K562 (cell line): Measurements from ENCODE around the gene IGFALS. TPM values are rescaled to one million over a fixed set of nuclear protein-coding genes. Genes with fewer than 3 reads are reported as not detected.

ENCODE experiments used
- ATAC-seq: fragments of 200-7000 bp; cut with Tn5 transposase; 3 replicates; pipeline ENCODE4 v1.9.1; 2020; ENCODE audit warnings: moderate library complexity
- BruUV-seq: library from RNA; stranded (reverse); fragments of 400-500 nt; replicated peaks from 2 replicates; lab custom pipeline; 2021; lab: Mats Ljungman, UMichigan
- CTCF ChIA-PET: fragments of 300-600 bp; formaldehyde crosslinking; extraction: SDS; loops from one replicate; lab custom pipeline; 2021; ENCODE audit warnings: low intra/inter-chr PET ratio; lab: Yijun Ruan, JAX
- POLR2A ChIA-PET: fragments of 300-600, 350-650 bp; sonication (Branson Sonifier 250); formaldehyde crosslinking; extraction: SDS; loops from one replicate; lab custom pipeline; 2021; ENCODE audit warnings: antibody characterized with exemption, inconsistent platforms; lab: Yijun Ruan, JAX
- DNase-seq, 4 experiments: peaks; one replicate each; pipeline versions ENCODE4 v3.0.0 to v3.0.0-alpha.2; 2011 to 2018; ENCODE audit warnings: low spot score in 3 of 4, mixed read lengths in 3 of 4; ENCODE audit errors: extremely low read depth in 1 of 4
- FAIRE-seq: peaks from 2 replicates; lab custom pipeline; 2011; peaks lifted over from hg19 to GRCh38; lab: Jason Lieb, UNC
- H2AFZ ChIP-seq: 2 replicates; pipeline ENCODE4 v1.6.0; 2011; ENCODE audit warnings: low read depth, low read length, control low read depth, inconsistent platforms
- H3K27ac ChIP-seq: fragments of 200-600 bp; 3 replicates; pipeline ENCODE4 v1.8.0; 2011; ENCODE audit warnings: low read depth, mild to moderate bottlenecking, control low read depth, inconsistent platforms, low read length, moderate library complexity, mixed read lengths; ENCODE audit errors: extremely low read depth
- H3K27me3 ChIP-seq, 2 experiments: fragments of 300-600 bp in 1 of 2; 2 replicates in 1 of 2; 3 replicates in 1 of 2; pipeline versions ENCODE4 v1.6.0 to v1.8.0; 2011; ENCODE audit warnings: inconsistent platforms in 2 of 2, low read length in 2 of 2, mild to moderate bottlenecking in 1 of 2, mixed read lengths in 1 of 2, moderate library complexity in 1 of 2; ENCODE audit not compliant: control insufficient read depth in 2 of 2, insufficient read depth in 2 of 2
- H3K36me3 ChIP-seq: fragments of 300-600 bp; 3 replicates; pipeline ENCODE4 v1.8.0; 2011; ENCODE audit warnings: mild to moderate bottlenecking, low read length, inconsistent platforms; ENCODE audit not compliant: control insufficient read depth, insufficient read depth
- H3K4me1 ChIP-seq, 2 experiments: fragments of 200-600 bp in 1 of 2; replicated peaks in 1 of 2; 2 replicates in 1 of 2; 3 replicates in 1 of 2; pipeline versions ENCODE4 v1.5.1 to v1.8.0; 2011; ENCODE audit warnings: inconsistent platforms in 2 of 2, low read length in 2 of 2, mild to moderate bottlenecking in 1 of 2, mixed read lengths in 1 of 2, moderate library complexity in 1 of 2; ENCODE audit not compliant: control insufficient read depth in 2 of 2, insufficient read depth in 2 of 2
- H3K4me2 ChIP-seq: 2 replicates; pipeline ENCODE4 v1.6.1; 2011; ENCODE audit warnings: low read length, control low read depth, inconsistent platforms, mixed read lengths; ENCODE audit not compliant: insufficient read depth
- H3K4me3 ChIP-seq: fragments of 200-600 bp; sonication (generic), shearing (Covaris generic); 2 replicates; pipeline ENCODE4 v1.5.1; 2016; ENCODE audit warnings: control low read depth, inconsistent platforms
- H3K79me2 ChIP-seq: fragments of 200-600 bp; 3 replicates; pipeline ENCODE4 v1.8.0; 2011; ENCODE audit warnings: low read length, inconsistent platforms; ENCODE audit not compliant: control insufficient read depth, insufficient read depth
- H3K9ac ChIP-seq, 2 experiments: 2 replicates each; pipeline versions ENCODE4 v1.6.0 to v1.6.1; 2011; ENCODE audit warnings: low read depth in 2 of 2, low read length in 2 of 2, control low read depth in 1 of 2, inconsistent platforms in 1 of 2, mild to moderate bottlenecking in 1 of 2, mixed read lengths in 1 of 2; ENCODE audit not compliant: insufficient read depth in 1 of 2
- H3K9me1 ChIP-seq: one replicate; pipeline ENCODE4 v1.6.0; 2011; ENCODE audit warnings: inconsistent platforms, mild to moderate bottlenecking, low read length, moderate library complexity; ENCODE audit not compliant: control insufficient read depth, insufficient read depth
- H3K9me3 ChIP-seq: replicated peaks from 2 replicates; pipeline ENCODE4 v1.5.1; 2011; ENCODE audit warnings: low read depth, low read length, inconsistent platforms; ENCODE audit not compliant: control insufficient read depth, insufficient read depth
- H4K20me1 ChIP-seq: replicated peaks from 2 replicates; pipeline ENCODE4 v1.6.1; 2011; ENCODE audit warnings: low read length, inconsistent platforms, mixed read lengths; ENCODE audit not compliant: control insufficient read depth, insufficient read depth
- FOXA1 ChIP-seq: fragments of 450-650 bp; IDR thresholded peaks from 2 replicates; pipeline ENCODE4 v1.6.1; 2016; ENCODE audit warnings: mild to moderate bottlenecking, borderline replicate concordance
- HNRNPK ChIP-seq: fragments of 200-400 bp; formaldehyde crosslinking; IDR thresholded peaks from one replicate; pipeline ENCODE4 v1.6.1; 2018; ENCODE audit warnings: mild to moderate bottlenecking, low read depth, low read length; ENCODE audit not compliant: poor library complexity, severe bottlenecking
- MITF ChIP-seq: IDR thresholded peaks from 2 replicates; pipeline ENCODE4 v1.6.1; 2014; ENCODE audit warnings: antibody characterized with exemption
- NONO ChIP-seq, 2 experiments: fragments of 200-400 bp in 1 of 2; fragments of 450-650 bp in 1 of 2; formaldehyde crosslinking in 1 of 2; IDR thresholded peaks; 2 replicates each; pipeline ENCODE4 v1.6.1; 2017; ENCODE audit warnings: low read depth in 2 of 2, mild to moderate bottlenecking in 2 of 2, moderate library complexity in 2 of 2, low read length in 1 of 2
- POLR2G ChIP-seq: fragments of 200-400 bp; formaldehyde crosslinking; IDR thresholded peaks from 2 replicates; pipeline ENCODE4 v1.6.1; 2017; ENCODE audit warnings: low read depth, mild to moderate bottlenecking, antibody characterized with exemption, low read length, moderate library complexity
- RBM39 ChIP-seq: fragments of 200-400 bp; formaldehyde crosslinking; optimal IDR thresholded peaks from 2 replicates; pipeline ENCODE3; 2018; ENCODE audit warnings: low read depth, low read length
- SRSF1 ChIP-seq: fragments of 200-400 bp; formaldehyde crosslinking; IDR thresholded peaks from 2 replicates; pipeline ENCODE4 v1.6.1; 2017; ENCODE audit warnings: mild to moderate bottlenecking, low read depth, low read length, moderate library complexity
- USF1 ChIP-seq: sonication (generic); formaldehyde crosslinking; IDR thresholded peaks from 2 replicates; pipeline ENCODE4 v1.9.0; 2022; ENCODE audit warnings: mild to moderate bottlenecking, missing genetic modification reagents
- ZNF239 ChIP-seq: fragments of 250-450 bp; sonication (Bioruptor Pico); IDR thresholded peaks from 2 replicates; pipeline ENCODE4 v1.4.0; 2020; ENCODE audit warnings: mild to moderate bottlenecking
- WGBS: fragments of 100-300 bp; shearing (Covaris generic); methylation state at CpG from one replicate; pipeline ENCODE4 v1.1.6; 2016; ENCODE audit warnings: low coverage, mixed read lengths; ENCODE audit not compliant: insufficient coverage; ENCODE audit errors: missing lambda C conversion rate; 5-methylcytosine and 5-hydroxymethylcytosine counted together
- in situ Hi-C: fragments of 300-500 bp; cut with MboI; formaldehyde crosslinking; loops from 4 replicates; pipeline ENCODE4 v1.15.0; 2018; ENCODE audit warnings: inconsistent platforms, mixed read lengths
- intact Hi-C: fragments of 100-400 bp; cut with micrococcal nuclease; formaldehyde crosslinking; loops from 2 replicates; pipeline ENCODE4 v1.14.2; 2022
- polyA plus RNA-seq, 8 experiments: library from polyadenylated mRNA; depleted of rRNA in 4 of 8; stranded (reverse) in 5 of 8; unstranded in 3 of 8; fragments of >200 nt; fragmentation: Nextera tagmentation in 2 of 8; fragmentation: Illumina TruSeq in 1 of 8; extraction: Ambion mirVana in 2 of 8; extraction: Trizol in 1 of 8; gene quantifications; 2 replicates each; pipeline versions ENCODE4 v1.2.1 to v1.2.3, GENCODE V29; 2011 to 2014; ENCODE audit warnings: inconsistent platforms in 1 of 8, missing spikeins in 1 of 8
- total RNA-seq, 7 experiments: library from RNA; depleted of rRNA in 6 of 7; stranded (reverse); fragments of >200 nt in 6 of 7; fragmentation: Illumina TruSeq in 2 of 7; extraction: Trizol in 2 of 7; gene quantifications; 2 replicates each; pipeline versions ENCODE4 v1.2.1 to v1.2.3, GENCODE V29; 2011 to 2021; ENCODE audit warnings: low replicate concordance in 1 of 7

The IGFALS gene
- total and polyA plus RNA-seq, 9 of the 15 experiments (the other 6 are each of a cell fraction or from before 2014, with no cell fraction given) = not detected

GRCh38 chr16:1759511-1759910, 34.0 kb downstream of the IGFALS start:
- H3K4me3 ChIP-seq = no peak overlapping the region
- no peaks in the 10 kb centered on the region; the same call in 2 of the 3 replicates for H3K79me2 ChIP-seq
- no TSS peak for BruUV-seq
- peaks cover 41% of the 10 kb centered on the region; the same call in 2 of the 3 replicates for H3K36me3 ChIP-seq
- H3K27me3 ChIP-seq = no peaks in the 10 kb centered on the region
- CTCF ChIA-PET = no interaction called here
- no peak for ATAC-seq
- intact Hi-C loops = no loop called here
- H3K9ac ChIP-seq = peak overlapping the region in 1 of 2 experiments; percentile 58; a peak in 2 of 4 replicates
- no peak for DNase-seq
- H3K4me2 ChIP-seq = no peak overlapping the region
- POLR2A ChIA-PET = interaction anchor here (0.6 to 1.8 kb wide), 6 partner anchors 9 to 209 kb away, joined by 3 to 5 read pairs (median 4); partner anchors contain the start of genes EME2, MAPK8IP3 and MRPS34
- 90% methylated on average over 13 of the region's 21 CpGs for WGBS
- H3K27ac ChIP-seq = no peak overlapping the region
- H2AFZ ChIP-seq = no peak overlapping the region
- H3K4me1 ChIP-seq = peaks cover 9 to 59% of the 10 kb centered on the region in 2 experiments; a peak in 4 of 5 replicates
- H4K20me1 ChIP-seq = no peaks in the 10 kb centered on the region
- TF ChIP-seq MITF = no peak
- no peak for TF ChIP-seq FOXA1
- no peak for TF ChIP-seq USF1 (CRISPR knock-in tag)
- TF ChIP-seq SRSF1 = no peak
- TF ChIP-seq HNRNPK = no peak
- TF ChIP-seq NONO (IDR thresholded peaks at IDR 0.05; ENCODE audit: low read depth in 2 of 2, low read length in 1 of 2) = no peak
- TF ChIP-seq POLR2G = peak; percentile 26; the same call in 1 of the 2 replicates
- TF ChIP-seq RBM39 = no peak
- no peak for TF ChIP-seq ZNF239 (CRISPR knock-in tag)
- in situ Hi-C loops = no loop called here
- H3K9me1 ChIP-seq = no peaks in the 10 kb centered on the region
- no peak for FAIRE-seq
- no peaks in the 10 kb centered on the region for H3K9me3 ChIP-seq
